MG63 (cell line): Measurements from ENCODE around the gene KLHL8. TPM values are rescaled to one million over a fixed set of nuclear protein-coding genes. Genes with fewer than 3 reads are reported as not detected.
"Not testable (repeated sequence)": the region's sequence is repeated elsewhere in the genome, so short reads cannot be mapped to it uniquely, and the experiment has no call there.

Experiments used
- DNase-seq: peaks from one replicate; pipeline ENCODE4 v3.0.0-alpha.2; 2020
- H3K27me3 ChIP-seq: fragments of 250-450 bp; sonication (Bioruptor Pico); 2 replicates; pipeline ENCODE4 v1.5.1; 2020; ENCODE audit warnings: mild to moderate bottlenecking, moderate library complexity
- H3K36me3 ChIP-seq: fragments of 250-450 bp; sonication (Bioruptor Pico); 2 replicates; pipeline ENCODE4 v1.5.1; 2020; ENCODE audit warnings: mild to moderate bottlenecking, moderate library complexity
- H3K4me3 ChIP-seq: fragments of 250-450 bp; sonication (Bioruptor Pico); 2 replicates; pipeline ENCODE4 v1.5.1; 2020; ENCODE audit warnings: mild to moderate bottlenecking, moderate library complexity
- H3K9me3 ChIP-seq: fragments of 250-450 bp; sonication (Bioruptor Pico); 2 replicates; pipeline ENCODE4 v1.5.1; 2020; ENCODE audit warnings: mild to moderate bottlenecking, moderate library complexity
- total RNA-seq: library from RNA; depleted of rRNA; stranded (reverse); fragments of >200 nt; shearing (Covaris generic); gene quantifications from 2 replicates; pipeline ENCODE4 v1.2.3, GENCODE V29; 2014; ENCODE audit warnings: low replicate concordance

KLHL8 gene
- total RNA-seq, 1 experiment from 2014 or later, result 4.5 TPM

DNA sequence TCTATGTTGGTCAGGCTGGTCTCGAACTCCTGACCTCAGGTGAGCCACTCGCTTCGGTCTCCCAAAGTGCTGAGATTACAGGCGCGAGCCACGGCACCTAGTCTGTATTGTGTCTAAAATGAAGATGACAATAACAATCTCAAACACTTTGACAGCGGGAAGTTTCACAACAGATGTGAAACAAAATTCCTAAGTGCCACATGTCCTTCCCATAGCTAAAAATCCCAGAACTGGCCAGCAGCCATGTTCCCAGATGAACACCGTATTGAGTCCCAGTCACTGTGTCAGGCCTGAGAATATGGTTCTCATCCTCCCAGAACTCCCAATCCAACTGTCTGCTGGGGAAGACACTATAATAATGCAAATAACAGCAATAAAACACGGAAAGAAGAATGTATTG is 16.4 kb upstream of the KLHL8 start:
- DNase-seq, result no peak
- no peak overlapping the region for H3K4me3 ChIP-seq
- no peaks in the 10 kb centered on the region for H3K36me3 ChIP-seq

GRCh38 chr4:87235020-87235671 is 14.7 kb upstream of the KLHL8 start:
- DNase-seq, result peak; percentile 3
- H3K36me3 ChIP-seq, result no peaks in the 10 kb centered on the region

More for the DNA sequence above, 16.4 kb upstream of the KLHL8 start:
- Histone ChIP-seq H3K27me3 (no peaks in the 10 kb centered on the region), H3K9me3 (no peaks in the 10 kb centered on the region)

GRCh38 chr4:87232216-87232615 is 11.8 kb upstream of the KLHL8 start:
- no peak for DNase-seq
- H3K36me3 ChIP-seq, result no peaks in the 10 kb centered on the region
- H3K27me3 ChIP-seq, result no peaks in the 10 kb centered on the region
- H3K9me3 ChIP-seq, result no peaks in the 10 kb centered on the region
- no peak overlapping the region for H3K4me3 ChIP-seq

More at GRCh38 chr4:87235020-87235671, 14.7 kb upstream of the KLHL8 start:
- Histone ChIP-seq H3K4me3 (peak overlapping the region; percentile 36), H3K27me3 (no peaks in the 10 kb centered on the region), H3K9me3 (no peaks in the 10 kb centered on the region)

DNA sequence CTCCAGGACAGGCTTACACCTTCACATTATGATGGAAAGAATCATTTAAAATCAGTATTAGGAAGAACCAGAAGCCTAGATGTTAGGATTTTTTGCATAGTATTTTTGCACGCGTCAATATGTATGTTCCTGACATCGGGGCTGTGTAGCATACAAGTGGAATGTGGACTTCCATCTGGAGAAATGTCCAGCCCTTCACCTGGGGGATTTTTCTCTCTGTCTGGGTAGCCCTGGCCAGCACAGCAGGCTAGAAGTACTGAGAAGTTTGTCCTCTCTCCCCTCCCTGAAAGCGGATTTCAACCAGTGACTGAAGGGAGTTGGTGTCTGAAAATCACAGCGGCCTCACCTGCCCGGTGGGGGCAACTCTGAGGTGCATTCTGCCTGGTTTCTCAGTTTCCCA is 10.4 kb upstream of the KLHL8 start:
- DNase-seq, result no peak
- no peaks in the 10 kb centered on the region for H3K9me3 ChIP-seq
- no peaks in the 10 kb centered on the region for H3K36me3 ChIP-seq
- H3K4me3 ChIP-seq, result no peak overlapping the region
- H3K27me3 ChIP-seq, result no peaks in the 10 kb centered on the region

DNA sequence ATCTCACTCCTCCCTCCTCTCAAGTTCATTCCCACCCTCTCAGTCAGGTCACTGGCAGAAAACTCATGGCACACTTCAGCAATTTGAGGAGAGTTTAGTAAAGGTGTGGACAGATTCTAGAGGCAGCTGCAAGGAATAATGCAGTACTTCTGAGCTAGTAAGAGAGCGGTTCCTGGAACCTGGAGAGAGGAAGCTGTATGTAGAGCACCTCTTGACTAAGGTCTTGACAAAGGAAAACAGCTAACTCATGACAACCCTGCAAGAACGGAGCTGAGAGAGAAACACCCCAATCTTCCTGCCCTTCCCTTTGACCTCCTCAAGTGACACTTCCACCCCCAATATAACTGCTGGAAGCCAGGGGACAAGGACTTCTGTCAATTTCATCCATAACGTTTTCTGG is 9.6 kb upstream of the KLHL8 start:
- DNase-seq, result no peak

GRCh38 chr4:87228262-87228860 is 7.9 kb upstream of the KLHL8 start:
- no peak for DNase-seq
- Histone ChIP-seq H3K9me3 (no peaks in the 10 kb centered on the region), H3K27me3 (no peaks in the 10 kb centered on the region), H3K36me3 (no peaks in the 10 kb centered on the region), H3K4me3 (no peak overlapping the region)

More for the DNA sequence above, 9.6 kb upstream of the KLHL8 start:
- H3K36me3 ChIP-seq, result no peaks in the 10 kb centered on the region
- no peaks in the 10 kb centered on the region for H3K27me3 ChIP-seq
- no peak overlapping the region for H3K4me3 ChIP-seq
- H3K9me3 ChIP-seq, result no peaks in the 10 kb centered on the region

DNA sequence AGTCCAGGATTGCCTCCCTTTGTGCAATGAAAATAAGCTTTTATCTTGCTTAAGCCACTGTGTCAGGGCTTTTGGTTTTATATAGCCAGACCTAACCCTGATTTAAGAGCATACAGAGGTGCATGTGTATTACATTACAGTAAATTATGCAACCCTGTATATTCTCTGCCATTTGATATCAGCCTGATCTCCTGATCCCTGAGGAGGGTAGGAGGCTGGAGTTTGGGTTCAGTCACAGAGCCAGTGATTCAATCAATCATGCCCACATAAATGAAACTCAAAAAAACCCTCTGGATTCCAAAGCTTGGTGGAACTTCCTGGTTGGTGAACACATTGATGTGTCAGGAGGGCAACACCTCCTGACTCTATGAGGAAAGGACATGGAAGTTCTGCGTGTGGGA is 7.3 kb upstream of the KLHL8 start:
- no peaks in the 10 kb centered on the region for H3K9me3 ChIP-seq
- no peaks in the 10 kb centered on the region for H3K36me3 ChIP-seq
- H3K4me3 ChIP-seq, result no peak overlapping the region
- no peak for DNase-seq
- no peaks in the 10 kb centered on the region for H3K27me3 ChIP-seq

DNA sequence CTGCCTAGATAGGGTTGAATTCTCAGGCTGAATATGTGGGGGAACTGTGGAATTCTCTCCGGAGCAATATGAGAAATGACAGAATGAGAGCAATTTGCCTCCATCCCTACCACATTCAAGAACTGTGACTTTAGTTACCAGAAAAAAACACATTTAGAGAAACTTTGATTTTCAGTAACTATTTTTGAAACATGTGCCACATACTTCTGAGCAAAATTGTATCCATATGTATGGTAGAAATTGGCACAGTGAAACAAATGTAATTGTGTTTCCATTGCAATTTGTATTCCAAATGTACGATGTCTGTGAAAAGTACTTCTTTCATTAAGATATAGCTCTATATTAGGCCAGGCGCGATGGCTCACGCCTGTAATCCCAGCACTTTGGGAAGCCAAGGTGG is 5.5 kb upstream of the KLHL8 start:
- no peaks in the 10 kb centered on the region for H3K36me3 ChIP-seq
- no peaks in the 10 kb centered on the region for H3K27me3 ChIP-seq
- H3K4me3 ChIP-seq, result no peak overlapping the region
- H3K9me3 ChIP-seq, result no peaks in the 10 kb centered on the region
- DNase-seq, result no peak

DNA sequence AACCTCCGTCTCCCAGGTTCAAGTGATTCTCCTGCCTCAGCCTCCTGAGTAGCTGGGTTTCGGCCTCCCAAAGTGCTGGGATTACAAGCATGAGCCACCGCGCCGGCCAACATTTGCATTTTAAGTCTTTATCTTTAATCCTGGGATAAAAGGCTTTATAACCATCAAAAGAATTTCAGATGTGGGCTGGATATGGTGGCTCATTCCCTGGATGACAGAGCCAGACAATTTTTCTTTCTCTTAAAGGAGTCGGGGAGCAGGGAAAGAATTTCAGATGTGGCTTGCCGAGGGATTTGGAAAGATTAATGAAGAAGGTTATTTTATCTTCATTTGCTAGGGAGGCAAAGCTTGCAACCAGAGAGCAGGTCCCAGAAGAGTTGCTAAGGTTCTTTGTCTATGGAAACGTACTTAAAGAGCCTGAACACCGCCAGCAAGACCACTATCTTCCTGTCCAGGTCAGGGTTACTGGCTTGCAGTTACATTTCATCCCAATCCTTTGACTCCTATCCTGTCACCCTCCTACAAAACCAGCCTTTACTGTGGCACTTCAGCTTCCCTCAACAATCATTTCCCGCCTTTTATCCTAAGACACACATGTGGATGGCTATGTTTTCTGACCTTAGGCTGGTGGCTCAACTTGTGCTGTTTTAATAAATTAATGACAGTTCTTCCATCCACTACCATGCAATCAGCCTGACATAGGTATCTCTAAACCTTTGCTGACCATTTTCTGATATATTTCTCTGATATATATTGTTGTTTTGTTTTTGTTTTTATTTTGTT is 3.9 kb upstream of the KLHL8 start:
- Histone ChIP-seq H3K4me3 (no peak overlapping the region), H3K9me3 (no peaks in the 10 kb centered on the region), H3K27me3 (no peaks in the 10 kb centered on the region), H3K36me3 (no peaks in the 10 kb centered on the region)
- DNase-seq, result no peak

DNA sequence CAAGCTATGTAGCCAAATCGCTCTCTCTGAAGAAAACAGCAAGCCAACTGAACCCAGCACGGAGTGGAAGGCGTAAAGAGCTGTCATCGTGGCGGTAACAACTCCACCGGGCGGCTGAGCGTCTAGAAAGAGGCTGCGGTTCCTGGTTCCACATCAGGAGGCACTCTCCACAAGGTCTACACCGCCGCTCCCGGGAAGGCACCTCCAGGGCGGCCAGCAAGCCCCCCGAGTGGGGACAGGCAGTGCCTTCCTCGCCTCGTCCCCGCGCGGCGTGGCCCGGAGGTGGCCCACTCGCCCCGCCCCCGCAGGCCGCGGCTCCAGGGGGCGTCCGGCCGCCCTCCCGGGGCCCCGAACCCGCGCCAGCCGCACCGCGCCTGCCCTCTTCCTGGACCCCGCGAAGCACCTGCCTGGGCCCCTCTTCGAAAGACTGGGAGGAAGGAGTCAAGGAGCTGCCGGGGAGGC is 755 bp downstream of the KLHL8 start:
- Histone ChIP-seq H3K4me3 (peak overlapping the region; percentile 86), H3K9me3 (no peaks in the 10 kb centered on the region), H3K27me3 (no peaks in the 10 kb centered on the region), H3K36me3 (no peaks in the 10 kb centered on the region)
- DNase-seq, result peak; percentile 14

GRCh38 chr4:87217235-87217763 is 3.1 kb downstream of the KLHL8 start:
- H3K36me3 ChIP-seq, H3K9me3 ChIP-seq, H3K27me3 ChIP-seq, H3K4me3 ChIP-seq, DNase-seq: not testable (repeated sequence)

DNA sequence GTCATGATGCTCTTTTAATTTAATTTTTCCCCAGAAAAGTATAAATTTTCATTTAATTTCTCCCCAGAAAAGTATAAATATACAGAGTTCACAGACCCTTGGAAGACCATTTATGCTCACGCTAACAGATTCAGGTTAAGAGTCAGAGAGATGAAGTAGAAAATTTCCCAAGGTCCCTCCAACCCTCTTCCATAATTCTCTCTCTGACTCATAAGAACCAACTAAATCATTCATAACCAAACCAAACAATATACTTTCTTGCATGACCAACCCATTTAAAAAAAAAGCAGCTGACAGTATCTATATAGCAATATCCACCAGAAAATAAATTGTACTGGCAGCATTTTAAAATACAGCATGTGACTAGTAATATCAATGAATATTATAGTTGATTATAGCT is 3.9 kb downstream of the KLHL8 start:
- DNase-seq, result no peak
- H3K27me3 ChIP-seq, result no peaks in the 10 kb centered on the region
- no peak overlapping the region for H3K4me3 ChIP-seq
- no peaks in the 10 kb centered on the region for H3K9me3 ChIP-seq
- no peaks in the 10 kb centered on the region for H3K36me3 ChIP-seq

DNA sequence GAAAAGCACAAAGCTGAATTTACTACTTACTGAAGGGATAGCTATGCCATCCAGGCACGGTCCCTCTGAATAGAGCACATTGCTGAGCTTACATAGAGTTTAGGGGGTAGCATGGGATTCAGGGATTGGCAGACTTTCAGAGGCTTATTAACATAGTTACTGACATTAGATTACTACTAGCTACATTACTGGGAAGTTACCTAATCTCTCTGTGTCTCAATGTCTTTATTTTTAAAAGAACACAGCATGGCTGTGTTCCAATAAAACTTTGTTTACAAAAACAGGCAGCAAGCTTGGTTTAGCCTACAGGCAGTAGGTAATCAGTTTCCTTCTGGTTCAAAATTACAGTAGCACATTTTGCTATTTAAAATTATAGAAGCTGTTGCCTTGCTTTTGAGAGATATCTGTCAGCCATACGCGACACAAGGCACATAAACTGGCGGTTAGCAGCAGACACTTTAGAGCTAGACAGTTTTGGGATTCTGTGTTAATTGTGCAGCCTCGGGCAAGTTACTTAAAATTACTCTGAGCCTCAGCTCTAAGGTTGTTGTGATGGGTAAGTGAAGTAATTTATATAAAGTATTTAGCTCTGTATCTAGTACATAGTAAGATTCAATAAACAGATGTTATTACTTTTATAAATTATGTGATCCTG is 6.9 kb downstream of the KLHL8 start:
- H3K4me3 ChIP-seq, result no peak overlapping the region
- no peaks in the 10 kb centered on the region for H3K9me3 ChIP-seq
- H3K36me3 ChIP-seq, result no peaks in the 10 kb centered on the region
- no peaks in the 10 kb centered on the region for H3K27me3 ChIP-seq
- DNase-seq, result no peak

DNA sequence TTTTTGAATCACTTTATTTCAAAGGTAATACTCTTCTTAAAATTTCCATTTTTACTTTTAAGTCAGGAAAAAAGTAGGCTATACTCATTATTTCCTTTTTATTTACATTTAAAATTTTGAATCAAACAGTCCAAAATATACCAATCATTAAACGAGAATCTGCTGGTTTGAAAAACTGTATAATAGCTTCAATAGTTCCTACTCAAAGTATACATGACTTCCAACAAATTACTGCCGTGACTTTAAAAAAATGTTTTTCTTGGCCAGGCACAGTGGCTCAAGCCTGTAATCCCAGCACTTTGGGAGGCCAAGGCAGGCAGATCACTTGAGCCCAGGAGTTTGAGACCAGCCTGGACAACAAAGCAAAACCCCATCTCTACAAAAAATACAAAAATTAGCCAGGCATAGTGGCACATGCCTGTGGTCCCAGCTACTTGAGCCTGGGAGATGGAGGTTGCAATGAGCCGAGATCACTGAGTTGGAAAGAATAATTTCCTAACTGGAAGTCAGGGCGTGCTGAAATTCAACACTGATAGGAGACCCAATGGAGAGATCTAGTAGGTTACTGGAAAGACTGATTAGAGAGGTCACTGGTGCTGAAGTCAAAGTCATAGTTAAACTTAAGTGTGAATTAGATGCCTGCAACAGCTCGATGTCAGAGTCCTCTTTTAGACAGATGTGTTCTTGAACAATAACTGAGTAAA is 9.0 kb downstream of the KLHL8 start:
- H3K4me3 ChIP-seq, result no peak overlapping the region
- no peak for DNase-seq
- no peaks in the 10 kb centered on the region for H3K36me3 ChIP-seq
- no peaks in the 10 kb centered on the region for H3K9me3 ChIP-seq
- no peaks in the 10 kb centered on the region for H3K27me3 ChIP-seq

DNA sequence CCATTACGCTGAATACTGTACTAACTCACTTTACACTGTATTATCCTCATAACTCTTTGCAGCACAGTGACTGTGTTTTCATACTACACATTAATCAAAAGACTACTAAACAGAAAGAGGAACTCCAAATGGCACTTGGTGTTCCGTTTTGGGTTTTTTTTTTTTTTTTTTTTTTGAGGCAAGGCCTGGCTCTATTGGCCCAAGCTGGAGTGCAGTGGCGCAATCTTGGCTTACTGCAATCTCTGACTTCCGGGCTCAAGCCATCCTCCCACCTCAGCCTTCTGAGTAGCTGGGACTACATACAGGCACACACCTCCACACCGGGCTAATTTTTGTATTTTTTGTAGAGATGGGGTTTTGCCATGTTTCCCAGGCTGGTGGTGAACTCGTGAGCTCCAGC is 10.7 kb downstream of the KLHL8 start:
- no peaks in the 10 kb centered on the region for H3K27me3 ChIP-seq
- H3K36me3 ChIP-seq, result no peaks in the 10 kb centered on the region
- no peak for DNase-seq
- H3K4me3 ChIP-seq, result no peak overlapping the region
- no peaks in the 10 kb centered on the region for H3K9me3 ChIP-seq

DNA sequence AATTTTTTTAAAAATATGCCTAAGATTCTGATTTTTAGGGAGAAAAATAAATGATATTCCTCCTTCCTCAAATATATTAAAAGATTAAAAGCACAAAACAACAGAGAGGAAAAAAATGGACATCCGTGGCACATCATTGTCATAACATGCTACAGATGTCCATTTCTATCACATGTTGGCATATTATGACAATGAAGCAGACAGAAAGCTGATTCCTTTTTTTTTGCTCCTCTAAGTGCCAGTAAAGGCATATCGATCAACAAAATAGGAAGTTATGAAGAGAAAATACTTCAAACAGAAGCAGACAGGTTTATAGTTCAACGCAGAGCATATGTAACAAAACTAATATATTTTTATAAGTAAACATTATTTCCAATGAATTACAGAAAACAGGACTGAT is 11.2 kb downstream of the KLHL8 start:
- DNase-seq, result no peak
- no peaks in the 10 kb centered on the region for H3K36me3 ChIP-seq
- H3K27me3 ChIP-seq, result no peaks in the 10 kb centered on the region
- H3K4me3 ChIP-seq, result no peak overlapping the region
- no peaks in the 10 kb centered on the region for H3K9me3 ChIP-seq
